ENCODE data around the gene GPR142. TPM values are rescaled to one million over a fixed set of nuclear protein-coding genes. Genes with fewer than 3 reads are reported as not detected.

The GPR142 gene
- total RNA-seq, 1 experiment from 2014 or later = 0.33 TPM

DNA sequence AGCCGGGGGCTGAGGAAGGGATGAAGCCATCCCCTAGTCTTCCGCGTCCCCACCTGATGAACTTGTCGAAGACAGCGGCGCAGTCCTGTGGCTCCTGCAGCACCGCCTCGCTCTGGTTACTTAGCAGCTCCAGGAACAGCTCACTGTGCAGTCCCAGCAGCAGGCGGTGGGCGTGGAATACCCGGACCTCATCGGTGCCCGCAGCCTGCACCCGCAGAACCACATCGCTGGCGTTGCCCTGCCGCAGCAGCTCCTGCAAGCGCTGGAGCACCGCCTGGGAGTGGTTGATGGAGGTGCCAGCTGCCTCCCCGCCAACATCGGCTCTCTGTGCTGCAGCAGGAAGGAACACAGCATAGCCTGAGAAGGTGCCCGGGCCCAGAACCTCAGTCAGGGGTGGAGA lies 7.4 kb upstream of the GPR142 start:
- TF ChIP-seq, protein P1, sequence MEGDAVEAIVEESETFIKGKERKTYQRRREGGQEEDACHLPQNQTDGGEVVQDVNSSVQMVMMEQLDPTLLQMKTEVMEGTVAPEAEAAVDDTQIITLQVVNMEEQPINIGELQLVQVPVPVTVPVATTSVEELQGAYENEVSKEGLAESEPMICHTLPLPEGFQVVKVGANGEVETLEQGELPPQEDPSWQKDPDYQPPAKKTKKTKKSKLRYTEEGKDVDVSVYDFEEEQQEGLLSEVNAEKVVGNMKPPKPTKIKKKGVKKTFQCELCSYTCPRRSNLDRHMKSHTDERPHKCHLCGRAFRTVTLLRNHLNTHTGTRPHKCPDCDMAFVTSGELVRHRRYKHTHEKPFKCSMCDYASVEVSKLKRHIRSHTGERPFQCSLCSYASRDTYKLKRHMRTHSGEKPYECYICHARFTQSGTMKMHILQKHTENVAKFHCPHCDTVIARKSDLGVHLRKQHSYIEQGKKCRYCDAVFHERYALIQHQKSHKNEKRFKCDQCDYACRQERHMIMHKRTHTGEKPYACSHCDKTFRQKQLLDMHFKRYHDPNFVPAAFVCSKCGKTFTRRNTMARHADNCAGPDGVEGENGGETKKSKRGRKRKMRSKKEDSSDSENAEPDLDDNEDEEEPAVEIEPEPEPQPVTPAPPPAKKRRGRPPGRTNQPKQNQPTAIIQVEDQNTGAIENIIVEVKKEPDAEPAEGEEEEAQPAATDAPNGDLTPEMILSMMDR (conservative IDR thresholded peaks at IDR 0.05) = no peak
- Mint-ChIP-seq H3K9me3 (no peaks in the 10 kb centered on the region; a peak in 1 of 5 replicates), H3K4me1 (peaks cover 15 to 36% of the 10 kb centered on the region in 2 experiments), H3K36me3 (ENCODE audit: insufficient read depth in 1 of 3, low read depth in 3 of 3) (peaks cover 0 to 9% (median 7%) of the 10 kb centered on the region in 3 experiments; a peak in 4 of 7 replicates), H3K27me3 (ENCODE audit: low read depth) (peaks cover 72% of the 10 kb centered on the region), H3K4me3 (no peak overlapping the region), H3K27ac (no peak overlapping the region)
- Histone ChIP-seq H3K23ac (ENCODE audit: insufficient read length, low read depth, low read length) (no peak overlapping the region), H2AFZ (ENCODE audit: low read length) (no peak overlapping the region), H3T11ph (ENCODE audit: low read length) (no peak overlapping the region), H3K14ac (ENCODE audit: insufficient read depth, low read length) (no peak overlapping the region; the same call in 1 of the 2 replicates), H3K23me2 (ENCODE audit: insufficient read length, low read depth, low read length, poor library complexity, severe bottlenecking) (peaks cover 3% of the 10 kb centered on the region), H2BK15ac (ENCODE audit: low read depth, low read length) (no peak overlapping the region), H3K79me2 (ENCODE audit: insufficient read depth, low read length) (no peaks in the 10 kb centered on the region), H3K9me3 (ENCODE audit: control insufficient read depth, low read depth, low read length) (no peaks in the 10 kb centered on the region), H3K79me1 (ENCODE audit: insufficient read depth, low read depth, low read length, poor library complexity, severe bottlenecking) (no peaks in the 10 kb centered on the region), H3K9ac (ENCODE audit: extremely low read depth, insufficient read length, low read length) (no peak overlapping the region), H3K4me2 (ENCODE audit: insufficient read depth, insufficient read length, low read length) (no peak overlapping the region), H4K20me1 (ENCODE audit: control insufficient read depth, insufficient read depth, insufficient read length) (no peaks in the 10 kb centered on the region), H4K91ac (ENCODE audit: insufficient read length, low read depth, low read length) (no peak overlapping the region), H3K4me1 (ENCODE audit: insufficient read depth, low read length) (peaks cover 2% of the 10 kb centered on the region; the same call in 1 of the 2 replicates), H3K27me3 (ENCODE audit: insufficient read depth, low read length) (no peaks in the 10 kb centered on the region; the same call in 1 of the 2 replicates), H3K56ac (ENCODE audit: insufficient read length, low read depth, low read length) (no peak overlapping the region), H2BK5ac (ENCODE audit: insufficient read length, low read length) (no peak overlapping the region), H3K18ac (ENCODE audit: insufficient read length, low read depth, low read length) (no peak overlapping the region), H3K27ac (ENCODE audit: insufficient read length, low read depth, low read length) (no peak overlapping the region), H2BK12ac (ENCODE audit: insufficient read length, low read depth, low read length) (no peak overlapping the region), H3K4ac (ENCODE audit: low read depth, low read length) (no peak overlapping the region), H2AK5ac (ENCODE audit: insufficient read length, low read length) (no peak overlapping the region), H4K5ac (ENCODE audit: insufficient read length, low read depth, low read length) (no peak overlapping the region), H4K8ac (replicated peaks; ENCODE audit: insufficient read length, low read depth, low read length) (no peak overlapping the region), H2BK20ac (ENCODE audit: low read depth, low read length, poor library complexity, severe bottlenecking) (no peak overlapping the region), H2BK120ac (ENCODE audit: low read depth, low read length, poor library complexity, severe bottlenecking) (no peak overlapping the region)
- DNase-seq = no peak
- WGBS (ENCODE audit: extremely low coverage, insufficient read length, low lambda C conversion rate) = no CpG with 5 or more reads among the region's 22 CpGs
